SU-DHL-6 (cell line): ENCODE measurements around the gene PDK3.

Source experiments
- H2AFZ ChIP-seq: fragments of 200-600 bp; sonication (generic); 2 replicates; pipeline ENCODE4 v1.6.1; 2014; ENCODE audit warnings: low read depth, mild to moderate bottlenecking, moderate library complexity, mixed read lengths, antibody characterized with exemption, low read length; ENCODE audit not compliant: severe bottlenecking
- H3F3A ChIP-seq: fragments of 200-600 bp; shearing (Covaris generic); 2 replicates; pipeline ENCODE4 v1.6.0; 2016; ENCODE audit warnings: antibody characterized with exemption, mild to moderate bottlenecking; ENCODE audit not compliant: insufficient read depth
- H3K27ac ChIP-seq: fragments of 200-600 bp; sonication (generic); 2 replicates; pipeline ENCODE4 v1.5.1; 2016; ENCODE audit warnings: low read depth, mild to moderate bottlenecking, low read length, moderate library complexity, mixed read lengths
- H3K27me3 ChIP-seq: fragments of 200-600 bp; sonication (generic), shearing (Covaris generic); 2 replicates; pipeline ENCODE4 v1.6.0; 2014; ENCODE audit warnings: mild to moderate bottlenecking, low read length
- H3K36me3 ChIP-seq: fragments of 200-600 bp; sonication (generic); 2 replicates; pipeline ENCODE4 v1.6.1; 2014; ENCODE audit warnings: mild to moderate bottlenecking, low read length, mixed read lengths
- H3K4me2 ChIP-seq: fragments of 300-600, 200-600 bp; shearing (Covaris generic), sonication (generic); 2 replicates; pipeline ENCODE4 v1.6.0; 2014; ENCODE audit warnings: low read length, low read depth, mild to moderate bottlenecking; ENCODE audit not compliant: poor library complexity, severe bottlenecking
- H3K4me3 ChIP-seq: fragments of 200-600 bp; sonication (generic); 2 replicates; pipeline ENCODE4 v1.5.1; 2014; ENCODE audit warnings: antibody characterized with exemption, low read length, mild to moderate bottlenecking, mixed read lengths; ENCODE audit not compliant: insufficient read depth, poor library complexity, severe bottlenecking
- H3K79me2 ChIP-seq: fragments of 200-600 bp; sonication (generic); 2 replicates; pipeline ENCODE4 v1.6.1; 2014; ENCODE audit warnings: mild to moderate bottlenecking, low read length, moderate library complexity; ENCODE audit not compliant: insufficient read depth
- H3K9ac ChIP-seq: fragments of 200-600 bp; sonication (generic); 2 replicates; pipeline ENCODE4 v1.7.0; 2014; ENCODE audit warnings: mild to moderate bottlenecking, low read length
- H3K9me2 ChIP-seq: fragments of 200-600 bp; sonication (generic); replicated peaks from 2 replicates; pipeline ENCODE4 v1.6.1; 2014; ENCODE audit warnings: low read length; ENCODE audit not compliant: insufficient read depth
- H3K9me3 ChIP-seq: fragments of 200-600 bp; sonication (generic); 2 replicates; pipeline ENCODE4 v1.6.1; 2014; ENCODE audit warnings: low read length, mixed read lengths; ENCODE audit not compliant: insufficient read depth
- H4K20me1 ChIP-seq: fragments of 200-600 bp; sonication (generic); 2 replicates; pipeline ENCODE4 v1.6.1; 2014; ENCODE audit warnings: low read depth, mild to moderate bottlenecking, antibody characterized with exemption, low read length, moderate library complexity, mixed read lengths
- CTCF ChIP-seq: fragments of 200-600 bp; sonication (generic); IDR thresholded peaks from one replicate; pipeline ENCODE4 v1.5.1; 2017; ENCODE audit warnings: antibody characterized with exemption, mild to moderate bottlenecking, low read length, moderate library complexity; ENCODE audit not compliant: insufficient read depth, poor library complexity, severe bottlenecking
- EZH2phosphoT487 ChIP-seq: fragments of 200-600 bp; sonication (generic), shearing (Covaris generic); conservative IDR thresholded peaks from 2 replicates; pipeline ENCODE4 v1.6.1; 2018; ENCODE audit warnings: mild to moderate bottlenecking, antibody characterized with exemption, low read length, moderate library complexity, mixed read lengths

Gene PDK3

DNA sequence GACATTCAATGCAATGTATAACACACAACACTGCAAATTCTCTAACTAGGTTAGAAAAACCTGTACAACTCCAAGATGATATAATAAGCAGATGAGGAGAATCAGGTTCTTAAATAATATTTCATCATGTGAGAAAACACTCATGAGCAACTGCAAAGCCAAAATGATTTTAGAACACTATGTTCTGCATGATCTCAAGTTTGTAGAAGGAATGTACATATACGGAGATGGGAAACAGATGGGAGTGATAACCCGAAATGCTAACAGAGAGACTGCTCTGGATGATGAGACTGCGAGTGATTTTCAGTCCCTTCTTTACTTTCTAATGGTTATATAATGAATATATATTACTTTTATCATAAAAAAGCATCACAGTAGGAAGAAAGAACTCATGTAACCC lies 101.2 kb downstream of the PDK3 start:
- H3K9me3 ChIP-seq, result no peaks in the 10 kb centered on the region
- no peak overlapping the region for H3K4me3 ChIP-seq
- H3F3A ChIP-seq, result no peaks in the 10 kb centered on the region
- TF ChIP-seq EZH2phosphoT487 (no peak), CTCF (no peak)
- no peaks in the 10 kb centered on the region for H3K9me2 ChIP-seq
- no peaks in the 10 kb centered on the region for H4K20me1 ChIP-seq
- no peaks in the 10 kb centered on the region for H3K27me3 ChIP-seq
- H3K27ac ChIP-seq, result no peak overlapping the region
- H3K36me3 ChIP-seq, result no peaks in the 10 kb centered on the region
- H2AFZ ChIP-seq, result no peak overlapping the region
- no peak overlapping the region for H3K4me2 ChIP-seq
- H3K79me2 ChIP-seq, result no peaks in the 10 kb centered on the region
- H3K9ac ChIP-seq, result no peak overlapping the region

GRCh38 chrX:24567169-24567568 lies 102.1 kb downstream of the PDK3 start:
- no peaks in the 10 kb centered on the region for H3K27me3 ChIP-seq
- H3K36me3 ChIP-seq, result no peaks in the 10 kb centered on the region
- H3K4me3 ChIP-seq, result no peak overlapping the region
- H3K9ac ChIP-seq, result no peak overlapping the region
- H3F3A ChIP-seq, result no peaks in the 10 kb centered on the region
- TF ChIP-seq CTCF (no peak), EZH2phosphoT487 (no peak)
- no peak overlapping the region for H2AFZ ChIP-seq
- H3K9me3 ChIP-seq, result no peaks in the 10 kb centered on the region
- no peaks in the 10 kb centered on the region for H3K79me2 ChIP-seq
- H3K27ac ChIP-seq, result no peak overlapping the region
- no peaks in the 10 kb centered on the region for H3K9me2 ChIP-seq
- no peak overlapping the region for H3K4me2 ChIP-seq
- no peaks in the 10 kb centered on the region for H4K20me1 ChIP-seq

DNA sequence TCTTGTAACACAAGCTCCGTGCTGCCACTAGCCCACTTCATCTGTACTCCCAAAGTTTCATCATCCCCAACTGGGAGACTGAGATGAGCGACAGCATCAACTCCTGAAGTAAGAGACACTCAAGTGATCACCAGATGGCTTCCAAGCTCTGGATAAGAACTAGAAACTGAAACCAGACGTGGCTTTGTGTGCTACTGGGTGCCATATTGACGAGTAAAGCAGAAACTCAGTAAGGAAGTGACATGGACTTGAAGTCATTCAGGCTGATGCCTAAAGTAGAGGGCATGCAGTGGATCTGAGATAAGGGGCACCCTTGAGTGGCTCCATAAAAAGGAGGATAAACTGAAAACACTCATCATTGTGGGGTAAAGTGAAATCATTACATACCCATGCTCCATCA lies 109.7 kb downstream of the PDK3 start:
- Histone ChIP-seq H3K9me2 (no peaks in the 10 kb centered on the region), H3K9me3 (no peaks in the 10 kb centered on the region), H3K27me3 (no peaks in the 10 kb centered on the region), H3K27ac (no peak overlapping the region), H2AFZ (no peak overlapping the region), H4K20me1 (no peaks in the 10 kb centered on the region), H3K4me2 (no peak overlapping the region), H3K4me3 (no peak overlapping the region), H3F3A (no peaks in the 10 kb centered on the region), H3K79me2 (no peaks in the 10 kb centered on the region), H3K36me3 (no peaks in the 10 kb centered on the region), H3K9ac (no peak overlapping the region)
- TF ChIP-seq CTCF (no peak), EZH2phosphoT487 (no peak)

GRCh38 chrX:24575496-24575895 lies 110.4 kb downstream of the PDK3 start:
- H3K27me3 ChIP-seq, result no peaks in the 10 kb centered on the region
- TF ChIP-seq CTCF, result no peak
- no peak for TF ChIP-seq EZH2phosphoT487
- no peaks in the 10 kb centered on the region for H3F3A ChIP-seq
- H3K4me2 ChIP-seq, result no peak overlapping the region
- no peaks in the 10 kb centered on the region for H3K9me2 ChIP-seq
- no peaks in the 10 kb centered on the region for H3K79me2 ChIP-seq
- H3K9ac ChIP-seq, result no peak overlapping the region
- no peaks in the 10 kb centered on the region for H4K20me1 ChIP-seq
- no peaks in the 10 kb centered on the region for H3K36me3 ChIP-seq
- no peak overlapping the region for H3K4me3 ChIP-seq
- H2AFZ ChIP-seq, result no peak overlapping the region
- H3K9me3 ChIP-seq, result no peaks in the 10 kb centered on the region
- H3K27ac ChIP-seq, result no peak overlapping the region
